ENCODE measurements around the gene CEP170.
A peak's percentile ranks its signal among the peaks of the same experiment; 100 is the strongest.
"Not testable (repeated sequence)": the region's sequence is repeated elsewhere in the genome, so short reads cannot be mapped to it uniquely, and the experiment has no call there.

The CEP170 gene

GRCh38 chr1:243227622-243228021, 27.5 kb downstream of the CEP170 start:
- no peak for TF ChIP-seq CTCF (IDR thresholded peaks at IDR 0.05; ENCODE audit: insufficient read depth, low read depth, low read length, missing control alignments)
- no peak for DNase-seq (ENCODE audit: low read depth)
- no peak overlapping the region for H3K4me3 ChIP-seq (ENCODE audit: low read length)

DNA sequence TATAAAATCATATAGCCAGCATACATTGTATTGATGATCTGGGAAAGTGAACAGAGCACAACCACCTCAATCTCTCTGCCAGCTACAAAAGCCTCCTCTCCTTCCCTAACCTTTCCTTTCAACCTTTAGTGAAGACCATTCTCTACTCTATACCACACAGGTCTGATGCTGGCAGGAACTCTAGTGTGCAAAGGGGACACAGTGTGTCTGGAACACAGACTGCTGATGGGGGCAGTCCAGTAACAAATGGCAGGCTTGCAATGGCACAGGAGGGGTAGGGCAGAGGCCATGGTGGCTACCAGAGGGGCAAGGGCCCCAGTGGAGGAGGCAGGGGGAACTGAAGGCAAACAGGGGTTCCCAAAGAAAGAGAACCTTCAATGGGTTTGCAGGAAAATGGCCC, 37.0 kb downstream of the CEP170 start:
- no peak for TF ChIP-seq CTCF (IDR thresholded peaks at IDR 0.05; ENCODE audit: insufficient read depth, low read depth, low read length, missing control alignments)
- no peak overlapping the region for H3K4me3 ChIP-seq (ENCODE audit: low read length)
- DNase-seq (ENCODE audit: low read depth): no peak

DNA sequence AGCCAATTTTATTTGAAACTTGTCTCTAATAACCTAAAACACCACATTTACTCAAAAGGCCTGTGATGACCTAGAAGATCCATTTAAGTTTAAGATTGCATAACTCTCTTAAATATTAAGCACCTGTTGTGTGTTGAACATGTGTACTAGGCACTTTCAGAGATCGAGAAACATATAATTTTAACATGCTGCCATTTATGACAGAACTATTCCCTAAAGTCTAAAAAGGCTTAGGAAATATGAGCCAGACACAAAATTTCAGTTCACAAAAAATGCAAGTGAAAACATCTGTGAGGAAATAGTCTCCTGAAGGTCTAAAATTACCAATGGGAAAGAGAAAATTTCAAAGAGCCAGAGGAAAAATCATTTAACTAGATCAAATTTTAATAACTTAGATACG, 37.7 kb downstream of the CEP170 start:
- no peak for DNase-seq (ENCODE audit: low read depth)
- no peak for TF ChIP-seq CTCF (IDR thresholded peaks at IDR 0.05; ENCODE audit: insufficient read depth, low read depth, low read length, missing control alignments)
- no peak overlapping the region for H3K4me3 ChIP-seq (ENCODE audit: low read length)

DNA sequence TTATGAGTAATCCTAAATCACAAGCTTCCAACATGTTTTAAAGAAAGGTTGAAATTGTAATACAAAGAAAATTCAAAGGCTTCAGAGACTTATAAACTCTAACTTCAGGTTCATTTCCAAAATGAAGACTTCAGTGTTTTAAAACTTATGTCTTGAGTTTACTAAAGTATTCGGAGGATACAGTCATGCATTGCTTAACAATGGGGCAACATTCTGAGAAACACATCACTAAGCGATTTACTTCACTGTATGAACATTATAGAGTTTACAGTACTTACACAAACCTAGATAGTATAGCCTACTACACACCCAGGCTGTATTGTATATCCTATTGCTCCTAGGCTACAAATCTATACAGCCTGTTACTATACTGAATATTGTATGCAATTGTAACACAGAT, 38.3 kb downstream of the CEP170 start:
- DNase-seq (ENCODE audit: low read depth): no peak
- TF ChIP-seq CTCF (IDR thresholded peaks at IDR 0.05; ENCODE audit: insufficient read depth, low read depth, low read length, missing control alignments): no peak
- no peak overlapping the region for H3K4me3 ChIP-seq (ENCODE audit: low read length)

- H3K4me3 ChIP-seq (ENCODE audit: low read length); DNase-seq (ENCODE audit: low read depth): not testable (repeated sequence)
These were observed 39.7 kb downstream of the CEP170 start for GRCh38 chr1:243215276-243215875.

- DNase-seq (ENCODE audit: low read depth): peak; percentile 29
- H3K4me3 ChIP-seq (ENCODE audit: low read length): no peak overlapping the region
- no peak for TF ChIP-seq CTCF (IDR thresholded peaks at IDR 0.05; ENCODE audit: insufficient read depth, low read depth, low read length, missing control alignments)
These were observed 41.9 kb downstream of the CEP170 start for GRCh38 chr1:243213045-243213787.

GRCh38 chr1:243211984-243212383, 43.1 kb downstream of the CEP170 start:
- H3K4me3 ChIP-seq (ENCODE audit: low read length); DNase-seq (ENCODE audit: low read depth): not testable (repeated sequence)

DNA sequence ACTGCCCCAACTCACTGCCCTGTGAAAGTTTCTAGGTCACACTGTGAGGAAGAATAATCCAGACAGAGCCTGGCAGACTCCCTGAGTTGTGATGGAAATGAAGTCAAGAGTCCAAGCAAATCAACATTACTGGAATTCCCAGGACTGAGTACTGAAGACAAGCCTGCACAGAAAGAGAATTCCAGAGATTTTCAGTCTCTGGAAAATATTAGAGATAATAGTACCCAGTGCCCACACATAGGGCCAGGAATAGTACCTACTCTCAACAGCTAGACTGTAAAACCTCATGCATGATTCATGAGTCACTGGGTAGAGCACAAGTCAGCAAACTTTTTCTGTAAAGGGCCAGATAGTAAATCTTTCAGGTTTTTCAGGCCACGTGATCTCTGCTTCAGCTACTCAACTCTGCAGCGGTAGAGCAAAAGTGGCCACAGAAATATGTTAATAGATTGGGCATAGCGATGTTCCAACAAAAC, 50.0 kb downstream of the CEP170 start:
- not testable (repeated sequence) for H3K4me3 ChIP-seq (ENCODE audit: low read length)
- DNase-seq (ENCODE audit: low read depth): peak; percentile 44

DNA sequence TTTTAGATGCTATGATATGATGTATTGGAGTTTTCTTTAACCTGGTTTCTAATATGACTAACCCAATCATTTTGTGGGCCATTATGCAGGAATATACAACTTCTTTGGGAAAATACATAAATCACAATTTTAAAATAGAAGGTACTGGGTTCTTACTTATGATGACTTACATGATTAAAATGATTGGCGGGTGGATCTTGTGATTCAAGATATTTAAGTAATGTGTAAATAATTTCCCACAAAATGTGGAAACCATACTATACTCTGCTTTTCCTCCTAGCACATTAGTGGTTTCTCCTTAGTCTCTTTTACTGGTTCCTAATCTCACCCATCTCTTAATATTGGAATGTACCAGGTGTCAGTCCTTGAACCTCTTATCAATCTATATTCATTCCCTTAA, 50.7 kb downstream of the CEP170 start:
- DNase-seq (ENCODE audit: low read depth): not testable (repeated sequence)

DNA sequence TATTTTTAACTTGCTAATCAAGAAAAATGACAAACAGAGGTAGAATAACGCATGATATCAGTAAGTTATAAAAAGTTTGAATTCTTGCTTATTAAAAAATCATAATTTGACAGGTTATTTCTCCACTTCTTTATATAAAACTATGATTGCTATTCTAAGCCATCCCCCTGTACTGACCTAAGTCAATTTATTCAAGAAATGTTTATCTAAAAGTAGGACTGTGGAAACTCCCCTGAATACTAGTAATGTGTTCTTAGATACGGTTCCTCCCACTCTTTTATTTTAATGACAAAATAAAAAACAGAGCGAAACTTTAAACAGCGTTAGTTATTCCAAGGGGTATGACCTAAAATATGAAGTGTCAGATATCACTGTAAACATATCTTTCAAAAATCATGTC, 51.9 kb downstream of the CEP170 start:
- not testable (repeated sequence) for H3K4me3 ChIP-seq (ENCODE audit: low read length); DNase-seq (ENCODE audit: low read depth)

More for the DNA sequence above, 50.7 kb downstream of the CEP170 start:
- not testable (repeated sequence) for H3K4me3 ChIP-seq (ENCODE audit: low read length)

GRCh38 chr1:243201316-243201715, 53.8 kb downstream of the CEP170 start:
- not testable (repeated sequence) for H3K4me3 ChIP-seq (ENCODE audit: low read length); DNase-seq (ENCODE audit: low read depth)

DNA sequence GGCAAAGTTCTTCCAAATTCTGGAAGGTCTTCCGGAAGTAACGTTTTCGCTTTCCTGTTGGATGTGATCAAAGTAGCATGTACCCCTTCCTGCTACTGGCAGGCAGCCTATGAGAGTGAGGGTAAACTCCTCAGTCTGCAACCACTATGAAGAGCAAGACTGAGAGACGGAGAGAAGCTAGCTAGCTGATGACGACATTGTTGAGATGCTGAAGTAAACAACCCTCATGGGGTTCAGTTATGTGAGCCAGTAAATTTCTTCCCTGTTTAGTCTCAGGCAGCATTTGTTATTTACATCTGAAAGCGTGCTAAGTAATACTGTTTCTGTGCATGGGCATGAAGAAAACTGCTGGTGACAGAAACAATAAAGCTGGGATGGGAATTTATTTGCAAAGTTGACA, 57.6 kb downstream of the CEP170 start:
- DNase-seq (ENCODE audit: low read depth); H3K4me3 ChIP-seq (ENCODE audit: low read length): not testable (repeated sequence)

DNA sequence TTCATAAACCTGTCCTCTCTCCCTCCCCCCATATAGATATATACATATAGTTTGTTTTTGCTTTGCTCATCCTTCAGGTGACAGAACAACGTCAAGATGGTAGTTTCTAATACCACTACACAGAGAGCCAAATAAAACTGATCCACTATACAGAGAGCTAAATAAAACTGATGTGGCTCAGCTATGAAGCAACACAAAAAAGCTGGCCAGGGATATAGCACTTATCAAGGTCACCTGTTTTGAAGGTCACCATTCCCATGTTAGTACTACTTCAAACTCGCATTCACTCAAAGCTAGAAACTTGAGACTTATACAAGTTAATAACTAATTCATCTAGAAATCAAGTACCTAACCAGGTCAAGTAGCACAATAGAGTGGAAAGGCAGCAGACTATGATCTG, 61.8 kb downstream of the CEP170 start:
- DNase-seq (ENCODE audit: low read depth); H3K4me3 ChIP-seq (ENCODE audit: low read length): not testable (repeated sequence)
